Measurements from ENCODE around the gene IGSF3.
"Not testable (repeated sequence)": the region's sequence is repeated elsewhere in the genome, so short reads cannot be mapped to it uniquely, and the experiment has no call there.

DNA sequence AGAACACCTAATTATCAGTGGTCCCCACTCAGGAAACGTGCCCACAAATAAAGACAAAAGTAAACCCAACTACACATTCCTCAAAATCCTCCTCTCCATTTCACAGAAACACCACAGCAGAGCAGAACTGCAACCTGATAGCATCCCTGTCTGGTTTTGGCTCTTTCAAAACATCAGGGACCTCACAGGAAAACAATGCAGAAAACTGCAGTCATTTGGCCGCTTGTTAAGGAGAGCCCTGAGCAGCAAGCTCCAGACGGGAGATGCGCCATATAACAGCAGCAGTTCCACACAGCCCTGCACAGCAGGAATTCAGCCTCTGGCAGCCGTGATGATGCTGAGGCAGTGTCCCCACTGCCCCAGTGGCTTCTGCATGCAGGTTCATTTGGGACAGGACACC is 23.4 kb downstream of the IGSF3 start:
- TF ChIP-seq, protein P1, sequence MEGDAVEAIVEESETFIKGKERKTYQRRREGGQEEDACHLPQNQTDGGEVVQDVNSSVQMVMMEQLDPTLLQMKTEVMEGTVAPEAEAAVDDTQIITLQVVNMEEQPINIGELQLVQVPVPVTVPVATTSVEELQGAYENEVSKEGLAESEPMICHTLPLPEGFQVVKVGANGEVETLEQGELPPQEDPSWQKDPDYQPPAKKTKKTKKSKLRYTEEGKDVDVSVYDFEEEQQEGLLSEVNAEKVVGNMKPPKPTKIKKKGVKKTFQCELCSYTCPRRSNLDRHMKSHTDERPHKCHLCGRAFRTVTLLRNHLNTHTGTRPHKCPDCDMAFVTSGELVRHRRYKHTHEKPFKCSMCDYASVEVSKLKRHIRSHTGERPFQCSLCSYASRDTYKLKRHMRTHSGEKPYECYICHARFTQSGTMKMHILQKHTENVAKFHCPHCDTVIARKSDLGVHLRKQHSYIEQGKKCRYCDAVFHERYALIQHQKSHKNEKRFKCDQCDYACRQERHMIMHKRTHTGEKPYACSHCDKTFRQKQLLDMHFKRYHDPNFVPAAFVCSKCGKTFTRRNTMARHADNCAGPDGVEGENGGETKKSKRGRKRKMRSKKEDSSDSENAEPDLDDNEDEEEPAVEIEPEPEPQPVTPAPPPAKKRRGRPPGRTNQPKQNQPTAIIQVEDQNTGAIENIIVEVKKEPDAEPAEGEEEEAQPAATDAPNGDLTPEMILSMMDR (optimal IDR thresholded peaks at IDR 0.05 in 1 of 3, IDR thresholded peaks at IDR 0.05 in 1 of 3, conservative IDR thresholded peaks at IDR 0.05 in 1 of 3; ENCODE audit: extremely low read depth in 1 of 3, insufficient read depth in 2 of 3, low read length in 3 of 3): not testable (repeated sequence)
- TF ChIP-seq EZH2 (IDR thresholded peaks at IDR 0.05; ENCODE audit: low read length): not testable (repeated sequence)

Measured in keratinocyte (primary cell).